WTC11 (cell line): Measurements from ENCODE around the gene LENG1. TPM values are rescaled to one million over a fixed set of nuclear protein-coding genes. Genes with fewer than 3 reads are reported as not detected.
A peak's percentile ranks its signal among the peaks of the same experiment; 100 is the strongest.

ENCODE experiments used
- ATAC-seq: fragments of 200-7000 bp; cut with Tn5 transposase; 2 replicates; pipeline ENCODE4 v1.10.0; 2021; ENCODE audit warnings: mild to moderate bottlenecking, moderate library complexity
- CTCF ChIA-PET: fragments of 300-600 bp; sonication (Branson Sonifier 250); formaldehyde crosslinking; loops from one replicate; lab custom pipeline; 2021; ENCODE audit warnings: antibody characterized with exemption; lab: Charles Lee
- POLR2A ChIA-PET: fragments of 350-600 bp; sonication (Branson Sonifier 250); formaldehyde crosslinking; loops from one replicate; lab custom pipeline; 2021; ENCODE audit warnings: antibody characterized with exemption; lab: Charles Lee
- DNase-seq: peaks from one replicate; pipeline ENCODE4 v3.0.0; 2021; ENCODE audit warnings: low spot score
- H3K27ac Mint-ChIP-seq: 2 replicates; pipeline ENCODE4 v1.8.0; 2021; ENCODE audit warnings: mixed read lengths
- H3K27me3 Mint-ChIP-seq: 2 replicates; pipeline ENCODE4 v1.8.0; 2021; ENCODE audit warnings: low read depth, mild to moderate bottlenecking, moderate library complexity, mixed read lengths
- H3K36me3 Mint-ChIP-seq: 2 replicates; pipeline ENCODE4 v1.8.0; 2021; ENCODE audit warnings: mixed read lengths
- H3K4me1 Mint-ChIP-seq: 2 replicates; pipeline ENCODE4 v1.8.0; 2022; ENCODE audit warnings: mixed read lengths
- H3K4me3 Mint-ChIP-seq: 2 replicates; pipeline ENCODE4 v1.8.0; 2021; ENCODE audit warnings: mild to moderate bottlenecking, moderate library complexity, mixed read lengths
- H3K9me3 Mint-ChIP-seq: 2 replicates; pipeline ENCODE4 v1.8.0; 2021; ENCODE audit warnings: mixed read lengths
- AFF4 ChIP-seq: sonication (generic); formaldehyde crosslinking; IDR thresholded peaks from 2 replicates; pipeline ENCODE4 v1.8.1; 2023; ENCODE audit warnings: mild to moderate bottlenecking, missing genetic modification reagents, borderline replicate concordance
- ATF1 ChIP-seq: sonication (generic); formaldehyde crosslinking; IDR thresholded peaks from 2 replicates; pipeline ENCODE4 v1.8.1; 2023; ENCODE audit warnings: mild to moderate bottlenecking, moderate library complexity, missing genetic modification reagents
- CDX4 ChIP-seq: fragments of 250-450 bp; sonication (Bioruptor Pico); IDR thresholded peaks from 2 replicates; pipeline ENCODE4 v1.9.0; 2021; ENCODE audit warnings: moderate library complexity, mild to moderate bottlenecking, inconsistent platforms, borderline replicate concordance
- E2F1 ChIP-seq: sonication (generic); formaldehyde crosslinking; IDR thresholded peaks from 2 replicates; pipeline ENCODE4 v1.8.0; 2022; ENCODE audit warnings: mild to moderate bottlenecking, missing genetic modification reagents
- E2F4 ChIP-seq: sonication (generic); formaldehyde crosslinking; IDR thresholded peaks from 2 replicates; pipeline ENCODE4 v1.8.1; 2022; ENCODE audit warnings: low read depth, mild to moderate bottlenecking, moderate library complexity, missing genetic modification reagents, borderline replicate concordance
- ELF4 ChIP-seq: sonication (generic); formaldehyde crosslinking; IDR thresholded peaks from 2 replicates; pipeline ENCODE4 v1.8.1; 2022; ENCODE audit warnings: low read depth, mild to moderate bottlenecking, moderate library complexity, missing genetic modification reagents
- FOXP4 ChIP-seq: sonication (generic); formaldehyde crosslinking; IDR thresholded peaks from 2 replicates; pipeline ENCODE4 v1.8.0; 2022; ENCODE audit warnings: mild to moderate bottlenecking, missing genetic modification reagents
- HMGA2 ChIP-seq: fragments of 250-450 bp; sonication (Bioruptor Pico); IDR thresholded peaks from 2 replicates; pipeline ENCODE4 v1.4.0; 2021; ENCODE audit warnings: mild to moderate bottlenecking, moderate library complexity
- KAT7 ChIP-seq: sonication (generic); formaldehyde crosslinking; IDR thresholded peaks from 2 replicates; pipeline ENCODE4 v1.8.1; 2023; ENCODE audit warnings: missing genetic modification reagents, mild to moderate bottlenecking, borderline replicate concordance
- MLX ChIP-seq: sonication (generic); formaldehyde crosslinking; IDR thresholded peaks from 2 replicates; pipeline ENCODE4 v1.8.1; 2023; ENCODE audit warnings: mild to moderate bottlenecking, missing genetic modification reagents, moderate library complexity
- PRRX2 ChIP-seq: fragments of 250-450 bp; sonication (Bioruptor Pico); IDR thresholded peaks from 2 replicates; pipeline ENCODE4 v1.8.0; 2021; ENCODE audit warnings: mild to moderate bottlenecking
- SOX15 ChIP-seq: fragments of 250-450 bp; sonication (Bioruptor Pico); IDR thresholded peaks from 2 replicates; pipeline ENCODE4 v1.9.0; 2021; ENCODE audit warnings: mild to moderate bottlenecking
- SP1 ChIP-seq: sonication (generic); formaldehyde crosslinking; conservative IDR thresholded peaks from 2 replicates; pipeline ENCODE4 v1.8.1; 2022; ENCODE audit warnings: missing genetic modification reagents
- USF1 ChIP-seq: sonication (generic); formaldehyde crosslinking; IDR thresholded peaks from 2 replicates; pipeline ENCODE4 v1.8.0; 2022; ENCODE audit warnings: mild to moderate bottlenecking, missing genetic modification reagents
- ZBTB21 ChIP-seq: sonication (generic); formaldehyde crosslinking; IDR thresholded peaks from 2 replicates; pipeline ENCODE4 v1.8.1; 2023; ENCODE audit warnings: mild to moderate bottlenecking, missing genetic modification reagents, borderline replicate concordance
- ZMAT4 ChIP-seq: fragments of 250-450 bp; sonication (Bioruptor Pico); IDR thresholded peaks from 2 replicates; pipeline ENCODE4 v1.9.0; 2021; ENCODE audit warnings: mild to moderate bottlenecking
- ZNF263 ChIP-seq: sonication (generic); formaldehyde crosslinking; IDR thresholded peaks from 2 replicates; pipeline ENCODE4 v1.8.1; 2022; ENCODE audit warnings: low read depth, mild to moderate bottlenecking, moderate library complexity, missing genetic modification reagents
- ZNF671 ChIP-seq: fragments of 250-450 bp; sonication (Bioruptor Pico); IDR thresholded peaks from 2 replicates; pipeline ENCODE4 v1.8.0; 2021; ENCODE audit warnings: mild to moderate bottlenecking
- ZSCAN18 ChIP-seq: fragments of 250-450 bp; sonication (Bioruptor Pico); IDR thresholded peaks from 2 replicates; pipeline ENCODE4 v2.1.2; 2022; ENCODE audit warnings: mild to moderate bottlenecking, moderate library complexity
- total RNA-seq: library from RNA; stranded (reverse); gene quantifications from 3 replicates; pipeline ENCODE4 v1.2.3, GENCODE V29; 2021

Gene LENG1
- total RNA-seq, 1 experiment from 2014 or later: 4.9 TPM

GRCh38 chr19:54108496-54108895, 51.0 kb downstream of the LENG1 start:
- H3K27me3 Mint-ChIP-seq: no peaks in the 10 kb centered on the region
- no peak overlapping the region for H3K27ac Mint-ChIP-seq
- DNase-seq (no peak), ATAC-seq (no peak)
- no peak overlapping the region for H3K4me3 Mint-ChIP-seq
- no peak for TF ChIP-seq ZNF671
- no peak for TF ChIP-seq HMGA2 (CRISPR knock-in tag)
- TF ChIP-seq ZBTB21 (CRISPR knock-in tag): no peak
- TF ChIP-seq PRRX2 (CRISPR knock-in tag): no peak
- TF ChIP-seq ATF1 (CRISPR knock-in tag): no peak
- H3K4me1 Mint-ChIP-seq: no peaks in the 10 kb centered on the region
- H3K9me3 Mint-ChIP-seq: no peaks in the 10 kb centered on the region
- peaks cover 54% of the 10 kb centered on the region for H3K36me3 Mint-ChIP-seq
- POLR2A ChIA-PET: no interaction called here
- CTCF ChIA-PET: no interaction called here

- no peaks in the 10 kb centered on the region for H3K27me3 Mint-ChIP-seq
- POLR2A ChIA-PET: no interaction called here
- ATAC-seq (peak; percentile 36), DNase-seq (no peak)
- 0 out of 2 replicates have a peak overlapping the region, but pooled peaks have one; percentile 39 for H3K27ac Mint-ChIP-seq
- no peak overlapping the region for H3K4me3 Mint-ChIP-seq
- H3K9me3 Mint-ChIP-seq: no peaks in the 10 kb centered on the region
- TF ChIP-seq ZNF263 (CRISPR knock-in tag) (no peak), ZSCAN18 (CRISPR knock-in tag) (no peak), HMGA2 (CRISPR knock-in tag) (no peak), E2F1 (no peak), ELF4 (CRISPR knock-in tag) (no peak), KAT7 (CRISPR knock-in tag) (no peak), E2F4 (CRISPR knock-in tag) (no peak), FOXP4 (CRISPR knock-in tag) (no peak), USF1 (no peak), CDX4 (CRISPR knock-in tag) (no peak), MLX (CRISPR knock-in tag) (no peak), AFF4 (CRISPR knock-in tag) (no peak), SOX15 (CRISPR knock-in tag) (no peak), ZMAT4 (CRISPR knock-in tag) (no peak), SP1 (no peak)
- peaks cover 54% of the 10 kb centered on the region for H3K36me3 Mint-ChIP-seq
- CTCF ChIA-PET: no interaction called here
- H3K4me1 Mint-ChIP-seq: no peaks in the 10 kb centered on the region
Measured at GRCh38 chr19:54107876-54108490, 51.5 kb downstream of the LENG1 start.
